PC-3 (cell line): ENCODE results near the gene SGCG. TPM values are rescaled to one million over a fixed set of nuclear protein-coding genes. Genes with fewer than 3 reads are reported as not detected.

Source experiments
- ATAC-seq: fragments of 200-7000 bp; cut with Tn5 transposase; 2 replicates; pipeline ENCODE4 v1.9.1; 2020; ENCODE audit warnings: mild to moderate bottlenecking, moderate library complexity
- BruUV-seq: library from RNA; stranded (reverse); fragments of 400-500 nt; replicated peaks from 2 replicates; lab custom pipeline; 2021; lab: Mats Ljungman, UMichigan
- CTCF ChIA-PET: fragments of 300-600 bp; sonication (Branson Sonifier 250); formaldehyde crosslinking; loops from one replicate; lab custom pipeline; 2022; ENCODE audit warnings: antibody characterized with exemption; lab: Charles Lee
- POLR2A ChIA-PET: fragments of 300-600 bp; sonication (Branson Sonifier 250); formaldehyde crosslinking; loops from one replicate; lab custom pipeline; 2022; ENCODE audit warnings: antibody characterized with exemption; ENCODE audit not compliant: unreplicated experiment; lab: Charles Lee
- DNase-seq: peaks from one replicate; pipeline ENCODE4 v3.0.0-alpha.2; 2015
- H2AFZ ChIP-seq: fragments of 300-600 bp; sonication (generic); 2 replicates; pipeline ENCODE4 v1.6.0; 2016; ENCODE audit warnings: antibody characterized with exemption, low read length
- H3F3A ChIP-seq: fragments of 300-600 bp; sonication (generic); one replicate; pipeline ENCODE4 v1.6.0; 2017; ENCODE audit warnings: antibody characterized with exemption, low read length, control low read depth, mild to moderate bottlenecking; ENCODE audit not compliant: unreplicated experiment
- H3K27ac ChIP-seq: fragments of 300-600 bp; sonication (generic); 2 replicates; pipeline ENCODE4 v1.5.1; 2016; ENCODE audit warnings: mild to moderate bottlenecking, low read length
- H3K27me3 ChIP-seq: fragments of 300-600 bp; sonication (generic); 2 replicates; pipeline ENCODE4 v1.6.1; 2016; ENCODE audit warnings: low read length, mixed read lengths
- H3K36me3 ChIP-seq: fragments of 300-600 bp; sonication (generic); 2 replicates; pipeline ENCODE4 v1.6.1; 2016; ENCODE audit warnings: low read depth, mixed run types, low read length, mixed read lengths
- H3K4me1 ChIP-seq: fragments of 300-600 bp; sonication (generic); 2 replicates; pipeline ENCODE4 v1.5.1; 2016; ENCODE audit warnings: low read length; ENCODE audit not compliant: insufficient read depth
- H3K4me2 ChIP-seq: fragments of 300-600 bp; sonication (generic); 2 replicates; pipeline ENCODE4 v1.6.0; 2016; ENCODE audit warnings: low read length
- H3K4me3 ChIP-seq: fragments of 300-600 bp; sonication (generic); 2 replicates; pipeline ENCODE4 v1.5.1; 2016; ENCODE audit warnings: mild to moderate bottlenecking, low read length, mixed read lengths
- H3K79me2 ChIP-seq: fragments of 300-600 bp; sonication (generic); 2 replicates; pipeline ENCODE4 v1.6.1; 2017; ENCODE audit warnings: low read length, mixed read lengths
- H3K9ac ChIP-seq: fragments of 300-600 bp; sonication (generic); 2 replicates; pipeline ENCODE4 v1.6.0; 2016; ENCODE audit warnings: mild to moderate bottlenecking, low read length
- H3K9me2 ChIP-seq: fragments of 300-600 bp; sonication (generic); replicated peaks from 2 replicates; pipeline ENCODE4 v1.6.1; 2016; ENCODE audit warnings: mixed run types, low read length, mixed read lengths
- H3K9me3 ChIP-seq: fragments of 300-600 bp; sonication (generic); 2 replicates; pipeline ENCODE4 v1.6.1; 2016; ENCODE audit warnings: low read length, mixed read lengths
- H4K20me1 ChIP-seq: fragments of 300-600 bp; sonication (generic); 2 replicates; pipeline ENCODE4 v1.6.1; 2016; ENCODE audit warnings: low read length, mixed read lengths
- EZH2 ChIP-seq: fragments of 300-600 bp; sonication (generic); IDR thresholded peaks from one replicate; pipeline ENCODE4 v1.6.1; 2017; ENCODE audit warnings: antibody characterized with exemption, mild to moderate bottlenecking, low read length; ENCODE audit not compliant: unreplicated experiment
- EZH2phosphoT487 ChIP-seq: fragments of 300-600 bp; sonication (generic); IDR thresholded peaks from 2 replicates; pipeline ENCODE4 v1.6.1; 2018; ENCODE audit warnings: mild to moderate bottlenecking, antibody characterized with exemption, low read length, borderline replicate concordance
- intact Hi-C: fragments of 100-400 bp; cut with micrococcal nuclease; formaldehyde crosslinking; loops from 2 replicates; pipeline ENCODE4 v1.9.0; 2023
- total RNA-seq: library from RNA; depleted of rRNA; stranded (reverse); fragments of >200 nt; gene quantifications from 2 replicates; pipeline ENCODE4 v1.2.3, GENCODE V29; 2014
- TF ChIP-seq, protein P1 (sequence below): fragments of 300-600 bp; sonication (generic); conservative IDR thresholded peaks from 2 replicates; pipeline ENCODE4 v1.5.1; 2017; ENCODE audit warnings: antibody characterized with exemption, low read depth, mild to moderate bottlenecking, low read length

Gene SGCG
- total RNA-seq, 1 experiment from 2014 or later = not detected

DNA sequence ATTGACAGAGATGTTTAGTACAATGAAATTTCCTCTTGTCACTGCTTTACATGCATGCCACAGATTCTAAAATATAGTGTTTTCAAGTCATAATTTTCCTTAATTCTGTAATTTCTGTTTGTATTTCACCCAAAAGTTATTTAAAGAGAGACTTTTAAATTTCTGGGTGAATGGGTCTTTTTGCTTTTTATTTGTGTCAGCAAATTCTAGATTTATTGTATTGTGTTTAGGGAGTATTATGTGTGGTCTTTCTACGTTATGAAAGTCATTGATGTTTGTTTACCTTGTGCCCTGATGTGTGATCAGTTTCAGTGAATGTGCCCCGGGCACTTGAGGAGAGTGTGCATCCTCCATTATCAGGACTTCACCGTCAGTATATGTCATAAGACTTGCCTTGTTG is 92.7 kb downstream of the SGCG start:
- no peak overlapping the region for H3K9ac ChIP-seq
- H3K79me2 ChIP-seq = no peaks in the 10 kb centered on the region
- H3K4me1 ChIP-seq = no peaks in the 10 kb centered on the region
- no peaks in the 10 kb centered on the region for H4K20me1 ChIP-seq
- no peaks in the 10 kb centered on the region for H3K36me3 ChIP-seq
- H3K9me3 ChIP-seq = no peaks in the 10 kb centered on the region
- H3K9me2 ChIP-seq = no peaks in the 10 kb centered on the region
- no TSS peak for BruUV-seq
- H3K27me3 ChIP-seq = peaks cover 10% of the 10 kb centered on the region
- intact Hi-C loops = no loop called here
- no peak for ATAC-seq
- ChIA-PET POLR2A (no interaction called here), CTCF (no interaction called here)
- H3K4me2 ChIP-seq = no peak overlapping the region
- no peaks in the 10 kb centered on the region for H3F3A ChIP-seq
- no peak overlapping the region for H3K27ac ChIP-seq
- H3K4me3 ChIP-seq = no peak overlapping the region
- no peak overlapping the region for H2AFZ ChIP-seq
- TF ChIP-seq EZH2 (no peak), EZH2phosphoT487 (no peak)
- TF ChIP-seq, protein P1, sequence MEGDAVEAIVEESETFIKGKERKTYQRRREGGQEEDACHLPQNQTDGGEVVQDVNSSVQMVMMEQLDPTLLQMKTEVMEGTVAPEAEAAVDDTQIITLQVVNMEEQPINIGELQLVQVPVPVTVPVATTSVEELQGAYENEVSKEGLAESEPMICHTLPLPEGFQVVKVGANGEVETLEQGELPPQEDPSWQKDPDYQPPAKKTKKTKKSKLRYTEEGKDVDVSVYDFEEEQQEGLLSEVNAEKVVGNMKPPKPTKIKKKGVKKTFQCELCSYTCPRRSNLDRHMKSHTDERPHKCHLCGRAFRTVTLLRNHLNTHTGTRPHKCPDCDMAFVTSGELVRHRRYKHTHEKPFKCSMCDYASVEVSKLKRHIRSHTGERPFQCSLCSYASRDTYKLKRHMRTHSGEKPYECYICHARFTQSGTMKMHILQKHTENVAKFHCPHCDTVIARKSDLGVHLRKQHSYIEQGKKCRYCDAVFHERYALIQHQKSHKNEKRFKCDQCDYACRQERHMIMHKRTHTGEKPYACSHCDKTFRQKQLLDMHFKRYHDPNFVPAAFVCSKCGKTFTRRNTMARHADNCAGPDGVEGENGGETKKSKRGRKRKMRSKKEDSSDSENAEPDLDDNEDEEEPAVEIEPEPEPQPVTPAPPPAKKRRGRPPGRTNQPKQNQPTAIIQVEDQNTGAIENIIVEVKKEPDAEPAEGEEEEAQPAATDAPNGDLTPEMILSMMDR = no peak
- no peak for DNase-seq

DNA sequence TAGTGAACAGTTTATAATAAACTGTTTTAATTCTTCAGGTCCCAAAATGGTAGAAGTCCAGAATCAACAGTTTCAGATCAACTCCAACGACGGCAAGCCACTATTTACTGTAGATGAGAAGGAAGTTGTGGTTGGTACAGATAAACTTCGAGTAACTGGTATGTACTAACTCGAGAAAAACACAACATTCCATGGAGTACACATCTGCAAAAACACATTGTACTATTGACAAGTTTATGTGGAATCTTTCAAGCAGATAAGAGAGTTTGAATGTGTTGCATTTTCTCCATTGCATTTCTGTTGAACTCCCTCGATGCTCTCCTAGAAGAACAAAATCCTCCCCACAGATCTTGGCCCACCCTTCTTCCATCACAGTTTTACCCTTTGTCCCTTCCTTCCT is 98.5 kb downstream of the SGCG start:
- Histone ChIP-seq H3K79me2 (no peaks in the 10 kb centered on the region), H3K9me3 (no peaks in the 10 kb centered on the region)
- no peak for ATAC-seq

DNA sequence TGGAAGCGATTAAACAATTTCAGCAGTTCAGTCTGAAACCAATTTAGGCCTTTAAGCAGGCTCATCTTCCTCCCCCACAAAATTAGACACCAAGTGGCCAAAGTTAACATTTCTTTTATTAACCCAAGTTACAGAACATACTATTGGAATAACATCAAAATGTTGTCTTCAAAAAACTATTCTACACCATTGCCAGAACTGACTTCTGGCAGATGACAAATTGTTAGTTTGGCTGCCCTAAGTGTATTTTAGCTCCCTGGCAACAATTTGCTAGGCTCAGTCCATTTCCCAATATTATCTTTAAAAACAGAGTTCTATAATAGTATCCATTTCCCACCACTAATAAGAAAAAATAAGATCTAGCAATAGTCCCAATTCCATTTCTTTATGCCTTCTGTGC is 107.8 kb downstream of the SGCG start:
- Histone ChIP-seq H3K4me1 (no peaks in the 10 kb centered on the region), H4K20me1 (no peaks in the 10 kb centered on the region), H3K27me3 (peaks cover 36% of the 10 kb centered on the region), H3K9me2 (no peaks in the 10 kb centered on the region), H2AFZ (no peak overlapping the region), H3K79me2 (no peaks in the 10 kb centered on the region), H3F3A (no peaks in the 10 kb centered on the region), H3K36me3 (no peaks in the 10 kb centered on the region), H3K27ac (no peak overlapping the region), H3K9ac (no peak overlapping the region), H3K4me2 (no peak overlapping the region), H3K9me3 (no peaks in the 10 kb centered on the region), H3K4me3 (no peak overlapping the region)
- BruUV-seq = no TSS peak
- intact Hi-C loops = no loop called here
- CTCF ChIA-PET = no interaction called here
- TF ChIP-seq, protein P1 = no peak
- no peak for TF ChIP-seq EZH2
- no peak for TF ChIP-seq EZH2phosphoT487
- ATAC-seq (no peak), DNase-seq (no peak)
- POLR2A ChIA-PET = no interaction called here

More for the DNA sequence above, 98.5 kb downstream of the SGCG start:
- Histone ChIP-seq H4K20me1 (no peaks in the 10 kb centered on the region), H3K9ac (no peak overlapping the region), H3K4me1 (no peaks in the 10 kb centered on the region), H3K4me3 (no peak overlapping the region), H2AFZ (no peak overlapping the region), H3K36me3 (no peaks in the 10 kb centered on the region), H3K4me2 (no peak overlapping the region), H3K27ac (no peak overlapping the region), H3F3A (no peaks in the 10 kb centered on the region), H3K9me2 (no peaks in the 10 kb centered on the region), H3K27me3 (0 out of 2 replicates have a peak, but pooled peaks cover 4% of the 10 kb centered on the region)
- ChIA-PET POLR2A (no interaction called here), CTCF (no interaction called here)
- intact Hi-C loops = no loop called here
- TF ChIP-seq, protein P1 = no peak
- TF ChIP-seq EZH2 (no peak), EZH2phosphoT487 (no peak)
- DNase-seq = no peak
- BruUV-seq = no TSS peak
